HepG2 (cell line): Measurements from ENCODE around the gene MRPL10. TPM values are rescaled to one million over a fixed set of nuclear protein-coding genes. Genes with fewer than 3 reads are reported as not detected.

Experiments used
- ATAC-seq: fragments of 200-7000 bp; cut with Tn5 transposase; 3 replicates; pipeline ENCODE4 v1.9.1; 2020; ENCODE audit warnings: mild to moderate bottlenecking, moderate library complexity
- Bru-seq: library from RNA; stranded (reverse); fragments of 400-500 nt; gene quantifications from one replicate; lab custom pipeline; 2021; lab: Mats Ljungman, UMichigan
- BruChase-seq, 2 experiments: library from RNA; stranded (reverse); fragments of 400-500 nt; gene quantifications; one replicate each; lab custom pipeline; 2021; lab: Mats Ljungman, UMichigan
- BruUV-seq: library from RNA; stranded (reverse); fragments of 400-500 nt; replicated peaks from 2 replicates; lab custom pipeline; 2021; lab: Mats Ljungman, UMichigan
- CTCF ChIA-PET: fragments of 300-600 bp; formaldehyde crosslinking; extraction: SDS; loops from one replicate; lab custom pipeline; 2021; ENCODE audit warnings: low total read pairs, inconsistent platforms, low intra/inter-chr PET ratio; lab: Yijun Ruan, JAX
- POLR2A ChIA-PET: fragments of 350-600 bp; sonication (Branson Sonifier 250); formaldehyde crosslinking; loops from one replicate; lab custom pipeline; 2020; ENCODE audit warnings: antibody characterized with exemption, inconsistent platforms; lab: Yijun Ruan, JAX
- DNase-seq: peaks from one replicate; pipeline ENCODE4 v3.0.0-alpha.2; 2015; ENCODE audit warnings: low spot score
- FAIRE-seq: peaks from 3 replicates; lab custom pipeline; 2011; peaks lifted over from hg19 to GRCh38; lab: Jason Lieb, UNC
- H2AFZ ChIP-seq: one replicate; pipeline ENCODE4 v1.6.1; 2011; ENCODE audit warnings: low read length, inconsistent platforms
- H3K27ac ChIP-seq: fragments of 300-600 bp; 3 replicates; pipeline ENCODE4 v1.8.0; 2011; ENCODE audit warnings: mixed run types, mild to moderate bottlenecking, mixed read lengths, low read length, inconsistent platforms; ENCODE audit not compliant: insufficient read depth; ENCODE audit errors: extremely low read length
- H3K27me3 ChIP-seq, 2 experiments: fragments of 200-600 bp in 1 of 2; 2 replicates in 1 of 2; 3 replicates in 1 of 2; pipeline versions ENCODE4 v1.6.0 to v1.8.0; 2011; ENCODE audit warnings: low read length in 2 of 2, mild to moderate bottlenecking in 2 of 2, moderate library complexity in 2 of 2, inconsistent platforms in 1 of 2; ENCODE audit not compliant: insufficient read depth in 2 of 2, control insufficient read depth in 1 of 2
- H3K36me3 ChIP-seq, 2 experiments: fragments of 200-600 bp in 1 of 2; replicated peaks in 1 of 2; 2 replicates in 1 of 2; 3 replicates in 1 of 2; pipeline versions ENCODE4 v1.5.1 to v1.8.0; 2011; ENCODE audit warnings: low read length in 2 of 2, inconsistent platforms in 1 of 2; ENCODE audit not compliant: insufficient read depth in 2 of 2, control insufficient read depth in 1 of 2
- H3K4me1 ChIP-seq: 2 replicates; pipeline ENCODE4 v1.5.1; 2012; ENCODE audit warnings: low read length, inconsistent platforms; ENCODE audit not compliant: insufficient read depth
- H3K4me2 ChIP-seq: 2 replicates; pipeline ENCODE4 v1.6.0; 2011; ENCODE audit warnings: low read depth, low read length, inconsistent platforms
- H3K4me3 ChIP-seq, 3 experiments: fragments of 200-600 bp in 1 of 3; sonication (generic), shearing (Covaris generic) in 1 of 3; replicated peaks in 1 of 3; 2 replicates each; pipeline ENCODE4 v1.5.1; 2011 to 2016; ENCODE audit warnings: low read length in 3 of 3, inconsistent platforms in 2 of 3, low read depth in 2 of 3, mild to moderate bottlenecking in 2 of 3, control low read depth in 1 of 3, mixed read lengths in 1 of 3; ENCODE audit not compliant: insufficient read depth in 1 of 3
- H3K79me2 ChIP-seq: one replicate; pipeline ENCODE4 v1.6.1; 2011; ENCODE audit warnings: low read length, inconsistent platforms; ENCODE audit not compliant: insufficient read depth
- H3K9ac ChIP-seq: 2 replicates; pipeline ENCODE4 v1.6.0; 2011; ENCODE audit warnings: mild to moderate bottlenecking, low read depth, low read length, inconsistent platforms; ENCODE audit not compliant: insufficient read depth
- H3K9me3 ChIP-seq: 2 replicates; pipeline ENCODE4 v1.5.1; 2012; ENCODE audit warnings: mild to moderate bottlenecking, low read length
- H4K20me1 ChIP-seq: 2 replicates; pipeline ENCODE4 v1.6.0; 2011; ENCODE audit warnings: inconsistent platforms, mild to moderate bottlenecking, low read length, moderate library complexity; ENCODE audit not compliant: insufficient read depth
- MED1 ChIP-seq: sonication (generic); formaldehyde crosslinking; IDR thresholded peaks from 2 replicates; pipeline ENCODE4 v1.4.0; 2020; ENCODE audit warnings: missing genetic modification reagents
- PBX2 ChIP-seq: IDR thresholded peaks from 2 replicates; pipeline ENCODE4 v1.6.1; 2016; ENCODE audit warnings: control low read depth
- SIX4 ChIP-seq: sonication (generic); formaldehyde crosslinking; IDR thresholded peaks from 2 replicates; pipeline ENCODE4 v1.4.0; 2020; ENCODE audit warnings: missing genetic modification reagents
- ZNF274 ChIP-seq: sonication (generic); formaldehyde crosslinking; IDR thresholded peaks from 2 replicates; pipeline ENCODE4 v1.5.1; 2020; ENCODE audit warnings: mild to moderate bottlenecking, missing genetic modification reagents
- ZNF569 ChIP-seq: sonication (generic); formaldehyde crosslinking; IDR thresholded peaks from 2 replicates; pipeline ENCODE4 v1.5.0; 2020; ENCODE audit warnings: mild to moderate bottlenecking, missing genetic modification reagents, moderate library complexity, borderline replicate concordance
- ZNF790 ChIP-seq: sonication (generic); formaldehyde crosslinking; IDR thresholded peaks from 2 replicates; pipeline ENCODE4 v1.8.0; 2022; ENCODE audit warnings: missing genetic modification reagents, mild to moderate bottlenecking, borderline replicate concordance
- ZSCAN30 ChIP-seq: sonication (generic); formaldehyde crosslinking; IDR thresholded peaks from 2 replicates; pipeline ENCODE4 v1.5.0; 2020; ENCODE audit warnings: mild to moderate bottlenecking, missing genetic modification reagents
- ZSCAN5A ChIP-seq: sonication (generic); formaldehyde crosslinking; IDR thresholded peaks from 2 replicates; pipeline ENCODE4 v1.8.0; 2022; ENCODE audit warnings: mild to moderate bottlenecking, missing genetic modification reagents, borderline replicate concordance
- WGBS: methylation state at CpG from one replicate; pipeline ENCODE4 v1.1.6; 2017; ENCODE audit warnings: low lambda C conversion rate; 5-methylcytosine and 5-hydroxymethylcytosine counted together
- in situ Hi-C: cut with HindIII; loops from 2 replicates; pipeline ENCODE4 v1.10.0; 2017; ENCODE audit warnings: low pct_unique_long_range_greater_than_20kb; ENCODE audit not compliant: extremely low pct_ligation_motif_present
- intact Hi-C: fragments of 100-400 bp; cut with micrococcal nuclease; formaldehyde crosslinking; loops from one replicate; pipeline ENCODE4 v1.10.0; 2022; ENCODE audit not compliant: unreplicated experiment
- long read RNA-seq, 2 experiments: library from RNA in 1 of 2; library from polyadenylated mRNA in 1 of 2; stranded (forward) in 1 of 2; unstranded in 1 of 2; transcript quantifications; one replicate each; pipeline ENCODE4 v2.0.0, GENCODE V29; 2019 to 2022
- polyA minus RNA-seq, 3 experiments: library from RNA; depleted of rRNA, polyadenylated mRNA; stranded (reverse); fragments of >200 nt; gene quantifications; 2 replicates each; pipeline ENCODE4 v1.2.3, GENCODE V29; 2011; ENCODE audit warnings: low replicate concordance in 1 of 3
- polyA plus RNA-seq, 8 experiments: library from polyadenylated mRNA; depleted of rRNA in 3 of 8; stranded (reverse) in 7 of 8; unstranded in 1 of 8; fragments of >200 nt; fragmentation: Illumina TruSeq in 4 of 8; extraction: Trizol in 4 of 8; gene quantifications; 2 replicates each; pipeline versions ENCODE4 v1.2.1 to v1.2.3, GENCODE V29; 2011 to 2016; ENCODE audit warnings: low read depth in 4 of 8, missing spikeins in 1 of 8, mixed read lengths in 1 of 8; ENCODE audit not compliant: insufficient read depth in 1 of 8
- total RNA-seq, 5 experiments: library from RNA; depleted of rRNA; stranded (reverse); fragments of >200 nt; fragmentation: Illumina TruSeq; extraction: Trizol; gene quantifications; 2 replicates each; pipeline ENCODE4 v1.2.3, GENCODE V29; 2016; ENCODE audit warnings: low read depth in 1 of 5
- TF ChIP-seq, protein P1 (sequence below): sonication (generic); formaldehyde crosslinking; IDR thresholded peaks from 2 replicates; pipeline ENCODE4 v1.5.0; 2020; ENCODE audit warnings: missing genetic modification reagents

Gene MRPL10
- 56.7 and 59.7 TPM in 2 replicates for total RNA-seq (2016; rRNA removed; fragmentation: Illumina TruSeq; extraction: Trizol)
- 23.2 and 23.8 TPM in 2 replicates for total RNA-seq (2016; cell fraction: cytosol; rRNA removed; fragmentation: Illumina TruSeq; extraction: Trizol; ENCODE audit: low read depth)
- total RNA-seq (2016; cell fraction: insoluble cytoplasmic fraction; rRNA removed; fragmentation: Illumina TruSeq; extraction: Trizol), result 54.4 and 59.8 TPM in 2 replicates
- 57.6 and 61.5 TPM in 2 replicates for total RNA-seq (2016; cell fraction: membrane; rRNA removed; fragmentation: Illumina TruSeq; extraction: Trizol)
- 27.0 and 27.8 TPM in 2 replicates for total RNA-seq (2016; cell fraction: nucleus; rRNA removed; fragmentation: Illumina TruSeq; extraction: Trizol)
- polyA plus RNA-seq (2011; rRNA removed), result 149 and 157 TPM in 2 replicates
- 163 and 193 TPM in 2 replicates for polyA plus RNA-seq (2011; cell fraction: cytosol; rRNA removed)
- polyA plus RNA-seq (2011; cell fraction: nucleus; rRNA removed), result 84.2 and 97.9 TPM in 2 replicates
- 98.1 and 124 TPM in 2 replicates for polyA plus RNA-seq (2012)
- 32.0 and 36.2 TPM in 2 replicates for polyA plus RNA-seq (2016; cell fraction: cytosol; fragmentation: Illumina TruSeq; extraction: Trizol; ENCODE audit: low read depth)
- 90.1 and 104 TPM in 2 replicates for polyA plus RNA-seq (2016; cell fraction: insoluble cytoplasmic fraction; fragmentation: Illumina TruSeq; extraction: Trizol; ENCODE audit: low read depth)
- polyA plus RNA-seq (2016; cell fraction: membrane; fragmentation: Illumina TruSeq; extraction: Trizol; ENCODE audit: low read depth), result 63.3 and 69.4 TPM in 2 replicates
- polyA plus RNA-seq (2016; cell fraction: nucleus; fragmentation: Illumina TruSeq; extraction: Trizol; ENCODE audit: insufficient read depth, low read depth), result 52.7 and 55.5 TPM in 2 replicates
- polyA minus RNA-seq (2011; rRNA and poly(A)+ RNA removed; ENCODE audit: low replicate concordance), result 135 and 309 TPM in 2 replicates
- polyA minus RNA-seq (2011; cell fraction: cytosol; rRNA and poly(A)+ RNA removed), result 101 and 106 TPM in 2 replicates
- 28.0 and 36.1 TPM in 2 replicates for polyA minus RNA-seq (2011; cell fraction: nucleus; rRNA and poly(A)+ RNA removed)
- Bru-seq, nascent RNA, result percentile 77 among the genes with signal in this experiment
- percentile 90 among the genes with signal in this experiment for BruChase-seq, experiment 1, labeled RNA remaining after a 6-hour chase
- BruChase-seq, experiment 2, labeled RNA remaining after a 2-hour chase, result percentile 84 among the genes with signal in this experiment
- long read RNA-seq, experiment 1, transcript MRPL10-202 (5 exons, 1,725 nt), result major isoform, 216 of 251 reads
- long read RNA-seq, experiment 1, partial matches to known transcripts, result 31 of 251 reads
- long read RNA-seq, experiment 1, other reads (novel, unspliced or antisense), result 2 of 251 reads
- long read RNA-seq, experiment 2, transcript MRPL10-202 (5 exons, 1,725 nt), result major isoform, 158 of 241 reads
- long read RNA-seq, experiment 2, partial matches to known transcripts, result 64 of 241 reads
- long read RNA-seq, experiment 2, other reads (novel, unspliced or antisense), result 16 of 241 reads

- Histone ChIP-seq H3K9me3 (no peaks in the 10 kb centered on the region), H3K4me1 (peaks cover 23% of the 10 kb centered on the region), H3K4me3 (peak within 1 kb of the TSS; percentile 81 to 97 (median 82)), H3K36me3 (peaks cover 16 to 23% of the 10 kb centered on the region in 2 experiments), H3K4me2 (peak within 1 kb of the TSS; percentile 99), H2AFZ (peak within 1 kb of the TSS; percentile 73), H3K9ac (peak within 1 kb of the TSS; percentile 86), H3K79me2 (peaks cover 20% of the 10 kb centered on the region), H3K27me3 (peaks cover 0 to 5% of the 10 kb centered on the region in 2 experiments; a peak in 1 of 5 replicates), H3K27ac (peak within 1 kb of the TSS; percentile 69), H4K20me1 (no peaks in the 10 kb centered on the region)
- BruUV-seq, result TSS peak; percentile 78
- ChIA-PET POLR2A (interaction anchor here (0.5 to 1.8 kb wide), 28 partner anchors 9 to 302 kb away, joined by 3 to 58 read pairs (median 4); partner anchors contain the start of genes CDK5RAP3, KPNB1, NFE2L1 and OSBPL7), CTCF (no interaction called here)
- in situ Hi-C loops (no loop called here), intact Hi-C loops (no loop called here)
- DNase-seq, result peak; percentile 91
- ATAC-seq, result peak; percentile 95
- FAIRE-seq, result peak; percentile 86
- WGBS, result 1% methylated on average over 42 of the region's 42 CpGs
- TF ChIP-seq ZNF790 (CRISPR knock-in tag) (no peak), ZSCAN5A (CRISPR knock-in tag) (no peak), PBX2 (no peak), ZNF274 (CRISPR knock-in tag) (peak; percentile 84; the same call in 1 of the 2 replicates), ZNF569 (CRISPR knock-in tag) (no peak), ZSCAN30 (0 out of 2 replicates have a peak, but pooled peaks have one; percentile 85), SIX4 (CRISPR knock-in tag) (no peak; the same call in 1 of the 2 replicates), MED1 (CRISPR knock-in tag) (peak; percentile 53; the same call in 1 of the 2 replicates)
- TF ChIP-seq, protein P1, sequence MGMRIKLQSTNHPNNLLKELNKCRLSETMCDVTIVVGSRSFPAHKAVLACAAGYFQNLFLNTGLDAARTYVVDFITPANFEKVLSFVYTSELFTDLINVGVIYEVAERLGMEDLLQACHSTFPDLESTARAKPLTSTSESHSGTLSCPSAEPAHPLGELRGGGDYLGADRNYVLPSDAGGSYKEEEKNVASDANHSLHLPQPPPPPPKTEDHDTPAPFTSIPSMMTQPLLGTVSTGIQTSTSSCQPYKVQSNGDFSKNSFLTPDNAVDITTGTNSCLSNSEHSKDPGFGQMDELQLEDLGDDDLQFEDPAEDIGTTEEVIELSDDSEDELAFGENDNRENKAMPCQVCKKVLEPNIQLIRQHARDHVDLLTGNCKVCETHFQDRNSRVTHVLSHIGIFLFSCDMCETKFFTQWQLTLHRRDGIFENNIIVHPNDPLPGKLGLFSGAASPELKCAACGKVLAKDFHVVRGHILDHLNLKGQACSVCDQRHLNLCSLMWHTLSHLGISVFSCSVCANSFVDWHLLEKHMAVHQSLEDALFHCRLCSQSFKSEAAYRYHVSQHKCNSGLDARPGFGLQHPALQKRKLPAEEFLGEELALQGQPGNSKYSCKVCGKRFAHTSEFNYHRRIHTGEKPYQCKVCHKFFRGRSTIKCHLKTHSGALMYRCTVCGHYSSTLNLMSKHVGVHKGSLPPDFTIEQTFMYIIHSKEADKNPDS, result no peak
Measured at GRCh38 chr17:47831003-47831933, at the start of gene MRPL10, which contains the start of gene LRRC46. MRPL10 (minus strand) TSS chr17:47831541; CDS start chr17:47831511, 30 bp downstream. LRRC46 (plus strand) TSS chr17:47831670; CDS start chr17:47831990, 320 bp downstream.
